Pancreas (tissue), 10 donors: Measurements from ENCODE around the gene IGFBP5. TPM values are rescaled to one million over a fixed set of nuclear protein-coding genes. Genes with fewer than 3 reads are reported as not detected.

ENCODE experiments used
- ATAC-seq, 4 donors: fragments of 200-7000 bp; cut with Tn5 transposase; one replicate each; pipeline versions ENCODE4 v1.8.0 to v1.9.1; 2020; ENCODE audit warnings: mild to moderate bottlenecking in 4 of 4, moderate library complexity in 4 of 4
- DNase-seq, 6 donors: peaks; one replicate each; pipeline ENCODE4 v3.0.0-alpha.2; 2020
- FAIRE-seq: peaks from 2 replicates; lab custom pipeline; 2012; peaks lifted over from hg19 to GRCh38; lab: Jason Lieb, UNC
- H3K27ac ChIP-seq, 4 donors: fragments of 200-600 bp; sonication (generic); 1 replicate in 3 of 4; 2 replicates in 1 of 4; pipeline versions ENCODE4 v1.5.0 to v1.8.0; 2020
- H3K27me3 ChIP-seq, 4 donors: fragments of 200-600 bp; one replicate each; pipeline ENCODE4 v1.8.0; 2021
- H3K36me3 ChIP-seq, 3 donors: fragments of 200-600 bp; sonication (generic) in 1 of 3; one replicate each; pipeline versions ENCODE4 v1.5.0 to v1.8.0; 2020 to 2021
- H3K4me1 ChIP-seq, 3 donors: fragments of 200-600 bp; one replicate each; pipeline ENCODE4 v1.8.0; 2021
- H3K4me3 ChIP-seq, 4 donors: fragments of 200-600 bp; sonication (generic) in 2 of 4; one replicate each; pipeline versions ENCODE4 v1.5.0 to v1.8.0; 2020 to 2021
- H3K9me3 ChIP-seq, 4 donors: fragments of 200-600 bp; one replicate each; pipeline ENCODE4 v1.8.0; 2021
- CTCF ChIP-seq, 4 donors: fragments of 200-600 bp; sonication (generic) in 3 of 4; IDR thresholded peaks; one replicate each; pipeline versions ENCODE4 v1.5.0 to v1.8.0; 2021; ENCODE audit warnings: antibody characterized with exemption in 4 of 4
- WGBS, 2 donors: extraction: QIAGEN DNeasy Blood & Tissue Kit; methylation state at CpG; one replicate each; pipeline ENCODE4 v1.1.7; 2013; 5-methylcytosine and 5-hydroxymethylcytosine counted together
- intact Hi-C, 3 donors: fragments of 100-400 bp; cut with DNase I; formaldehyde crosslinking; loops; one replicate each; pipeline versions ENCODE4 v1.11.1 to v1.14.2; 2022
- polyA plus RNA-seq, 2 donors: library from polyadenylated mRNA; stranded (reverse); fragments of 200-250 nt; gene quantifications; one replicate each; pipeline ENCODE4 v1.2.3, GENCODE V29; 2013
- total RNA-seq, 6 donors: library from RNA; stranded (reverse); fragmentation: NEBNext Ultra II Directional in 4 of 6; extraction: Animal tissue kit (Norgen Biotek cat#: 25700) in 4 of 6; gene quantifications; one replicate each; pipeline versions ENCODE4 v1.2.1 to v1.2.4, GENCODE V29; 2021 to 2023
- donor health status: healthy with polysubstance abuse.
- donor health status: DM: no; HTN: no; CAD: no; lungs with moderate emphysema.
- donor health status: DM: no; HTN: no; CAD: no.
- donor health status: control.
- donor health status: control.
- donor health status: Bipolar disorder and iron deficiency.
- donor health status: DM: yes; HTN: yes; CAD: no.
- donor health status: DM: no; HTN: no; CAD: no.
- donor health status: DM: no; HTN: no; CAD: no.
- donor health status: DM: yes; HTN: yes; CAD: no.

The IGFBP5 gene
- total and polyA plus RNA-seq, 8 donors, result 8.2 to 91.6 (median 23.2) TPM

GRCh38 chr2:216646116-216646515 lies 49.2 kb downstream of the IGFBP5 start:
- Histone ChIP-seq H3K4me1 (peaks cover 28 to 46% (median 44%) of the 10 kb centered on the region in 3 donors), H3K36me3 (no peaks in the 10 kb centered on the region), H3K4me3 (no peak overlapping the region), H3K27me3 (no peaks in the 10 kb centered on the region), H3K9me3 (no peaks in the 10 kb centered on the region), H3K27ac (peak overlapping the region; percentile 76 to 86 (median 82))
- DNase-seq (no peak), ATAC-seq (no peak), FAIRE-seq (no peak)
- intact Hi-C loops, result no loop called here
- no peak for TF ChIP-seq CTCF (IDR thresholded peaks at IDR 0.05)
- 88 to 92% methylated on average over 3 of the region's 3 CpGs for WGBS, 2 donors

GRCh38 chr2:216645636-216645950 lies 49.8 kb downstream of the IGFBP5 start:
- peaks cover 24 to 43% (median 40%) of the 10 kb centered on the region in 3 donors for H3K4me1 ChIP-seq
- no peaks in the 10 kb centered on the region for H3K9me3 ChIP-seq
- TF ChIP-seq CTCF (IDR thresholded peaks at IDR 0.05), result no peak
- no peak overlapping the region for H3K4me3 ChIP-seq
- whole genome bisulfite sequencing, 2 donors, result 11 to 12% methylated on average over 3 of the region's 3 CpGs
- no peaks in the 10 kb centered on the region for H3K27me3 ChIP-seq
- ATAC-seq (no peak), FAIRE-seq (no peak), DNase-seq (peak in 2 of 6 donors; percentile 80 to 81)
- peak overlapping the region; percentile 76 to 86 (median 82) for H3K27ac ChIP-seq
- intact Hi-C loops, result no loop called here
- no peaks in the 10 kb centered on the region for H3K36me3 ChIP-seq

- DNase-seq (peak in 4 of 6 donors; percentile 71 to 84 (median 80)), ATAC-seq (peak; percentile 78 to 89 (median 82)), FAIRE-seq (no peak)
- TF ChIP-seq CTCF (IDR thresholded peaks at IDR 0.05), result no peak
- intact Hi-C loops, result no loop called here
- 11 to 12% methylated on average over 4 of the region's 4 CpGs for WGBS, 2 donors
- H3K4me3 ChIP-seq, result no peak overlapping the region
- H3K27ac ChIP-seq, result peak overlapping the region; percentile 76 to 86 (median 82)
- H3K27me3 ChIP-seq, result no peaks in the 10 kb centered on the region
- H3K9me3 ChIP-seq, result no peaks in the 10 kb centered on the region
- no peaks in the 10 kb centered on the region for H3K36me3 ChIP-seq
- H3K4me1 ChIP-seq, result peaks cover 24 to 40% (median 40%) of the 10 kb centered on the region in 3 donors
These were observed 50.3 kb downstream of the IGFBP5 start for GRCh38 chr2:216644842-216645635.

- H3K27me3 ChIP-seq, result no peaks in the 10 kb centered on the region
- no peaks in the 10 kb centered on the region for H3K9me3 ChIP-seq
- intact Hi-C loops, result no loop called here
- H3K36me3 ChIP-seq, result no peaks in the 10 kb centered on the region
- H3K4me1 ChIP-seq, result peaks cover 21 to 32% (median 31%) of the 10 kb centered on the region in 3 donors
- 14 to 17% methylated on average over 5 of the region's 5 CpGs for WGBS, 2 donors
- no peak for FAIRE-seq
- ATAC-seq, result peak; percentile 12 to 53 (median 27)
- H3K27ac ChIP-seq, result peak overlapping the region; percentile 76 to 86 (median 82)
- DNase-seq, result peak in 4 of 6 donors; percentile 56 to 66 (median 61)
- no peak overlapping the region for H3K4me3 ChIP-seq
- no peak for TF ChIP-seq CTCF (IDR thresholded peaks at IDR 0.05)
These were observed 51.2 kb downstream of the IGFBP5 start for GRCh38 chr2:216643986-216644659.
